Spleen (tissue), 7 donors: ENCODE results near the gene AKT1.

ENCODE experiments used
- CTCF ChIP-seq, 11 experiments: fragments of 200-600 bp in 7 of 11; fragments of 450-650 bp in 4 of 11; sonication (generic) in 4 of 11; IDR thresholded peaks in 8 of 11; conservative IDR thresholded peaks in 3 of 11; 1 replicate in 7 of 11; 2 replicates in 4 of 11; pipeline versions ENCODE4 v1.4.0 to v1.8.0; 2016 to 2021; ENCODE audit warnings: antibody characterized with exemption in 11 of 11, inconsistent platforms in 4 of 11, mild to moderate bottlenecking in 1 of 11
- POLR2AphosphoS5 ChIP-seq, 3 donors: sonication (generic); formaldehyde crosslinking; IDR thresholded peaks; one replicate each; pipeline ENCODE4 v1.5.1; 2017; ENCODE audit warnings: antibody characterized with exemption in 3 of 3
- donor health status: DM: no; HTN: no; CAD: no; lungs with moderate emphysema.
- donor health status: DM: no; HTN: no; CAD: no.
- donor health status: DM: no; HTN: no; CAD: no.

GRCh38 chr14:104770851-104771272 lies 24.7 kb downstream of the AKT1 start:
- TF ChIP-seq CTCF (IDR thresholded peaks at IDR 0.05 in 8 of 11, conservative IDR thresholded peaks at IDR 0.05 in 3 of 11) (peak in 7 of 11 experiments; percentile 22 to 57 (median 46)), POLR2AphosphoS5 (IDR thresholded peaks at IDR 0.05) (peak in 1 of 3 donors; percentile 13)
